Measurements from ENCODE around the gene TMEM259. TPM values are rescaled to one million over a fixed set of nuclear protein-coding genes. Genes with fewer than 3 reads are reported as not detected.

Gene TMEM259
- total and polyA plus RNA-seq, 2 of the 8 experiments (the other 6 are each of a cell fraction or from before 2014, with no cell fraction given), result 140 to 243 TPM

GRCh38 chr19:1058112-1058511 is 37.2 kb upstream of the TMEM259 start (continued):
- no peak for TF ChIP-seq USF2 (IDR thresholded peaks at IDR 0.05; ENCODE audit: low read length)

All from H1 (cell line).